AG09309 (cell line): ENCODE measurements around the gene RDH16.

Source experiments
- DNase-seq: peaks from one replicate; pipeline ENCODE4 v3.0.0-alpha.2; 2010; ENCODE audit warnings: low read depth
- H3K4me3 ChIP-seq: 2 replicates; pipeline ENCODE4 v1.5.1; 2011; ENCODE audit warnings: mild to moderate bottlenecking, low read depth, low read length, moderate library complexity; ENCODE audit not compliant: control insufficient read depth
- TF ChIP-seq, protein P1 (sequence below): IDR thresholded peaks from 2 replicates; pipeline ENCODE4 v1.5.1; 2011; ENCODE audit warnings: mild to moderate bottlenecking, low read depth, low read length, inconsistent platforms; ENCODE audit not compliant: insufficient read depth, control insufficient read depth; ENCODE audit errors: missing control alignments

RDH16 gene

DNA sequence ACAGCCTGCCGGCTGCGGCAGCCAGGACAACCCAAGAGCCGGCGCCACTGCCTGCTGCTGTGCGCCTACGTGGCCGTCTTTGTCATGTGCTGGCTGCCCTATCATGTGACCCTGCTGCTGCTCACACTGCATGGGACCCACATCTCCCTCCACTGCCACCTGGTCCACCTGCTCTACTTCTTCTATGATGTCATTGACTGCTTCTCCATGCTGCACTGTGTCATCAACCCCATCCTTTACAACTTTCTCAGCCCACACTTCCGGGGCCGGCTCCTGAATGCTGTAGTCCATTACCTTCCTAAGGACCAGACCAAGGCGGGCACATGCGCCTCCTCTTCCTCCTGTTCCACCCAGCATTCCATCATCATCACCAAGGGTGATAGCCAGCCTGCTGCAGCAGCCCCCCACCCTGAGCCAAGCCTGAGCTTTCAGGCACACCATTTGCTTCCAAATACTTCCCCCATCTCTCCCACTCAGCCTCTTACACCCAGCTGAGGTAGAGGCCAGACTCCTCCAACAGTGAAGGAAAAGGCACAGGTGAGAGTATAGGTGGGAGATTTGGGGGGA, 38.6 kb upstream of the RDH16 start:
- TF ChIP-seq, protein P1, sequence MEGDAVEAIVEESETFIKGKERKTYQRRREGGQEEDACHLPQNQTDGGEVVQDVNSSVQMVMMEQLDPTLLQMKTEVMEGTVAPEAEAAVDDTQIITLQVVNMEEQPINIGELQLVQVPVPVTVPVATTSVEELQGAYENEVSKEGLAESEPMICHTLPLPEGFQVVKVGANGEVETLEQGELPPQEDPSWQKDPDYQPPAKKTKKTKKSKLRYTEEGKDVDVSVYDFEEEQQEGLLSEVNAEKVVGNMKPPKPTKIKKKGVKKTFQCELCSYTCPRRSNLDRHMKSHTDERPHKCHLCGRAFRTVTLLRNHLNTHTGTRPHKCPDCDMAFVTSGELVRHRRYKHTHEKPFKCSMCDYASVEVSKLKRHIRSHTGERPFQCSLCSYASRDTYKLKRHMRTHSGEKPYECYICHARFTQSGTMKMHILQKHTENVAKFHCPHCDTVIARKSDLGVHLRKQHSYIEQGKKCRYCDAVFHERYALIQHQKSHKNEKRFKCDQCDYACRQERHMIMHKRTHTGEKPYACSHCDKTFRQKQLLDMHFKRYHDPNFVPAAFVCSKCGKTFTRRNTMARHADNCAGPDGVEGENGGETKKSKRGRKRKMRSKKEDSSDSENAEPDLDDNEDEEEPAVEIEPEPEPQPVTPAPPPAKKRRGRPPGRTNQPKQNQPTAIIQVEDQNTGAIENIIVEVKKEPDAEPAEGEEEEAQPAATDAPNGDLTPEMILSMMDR = no peak
- DNase-seq = no peak
- no peak overlapping the region for H3K4me3 ChIP-seq

DNA sequence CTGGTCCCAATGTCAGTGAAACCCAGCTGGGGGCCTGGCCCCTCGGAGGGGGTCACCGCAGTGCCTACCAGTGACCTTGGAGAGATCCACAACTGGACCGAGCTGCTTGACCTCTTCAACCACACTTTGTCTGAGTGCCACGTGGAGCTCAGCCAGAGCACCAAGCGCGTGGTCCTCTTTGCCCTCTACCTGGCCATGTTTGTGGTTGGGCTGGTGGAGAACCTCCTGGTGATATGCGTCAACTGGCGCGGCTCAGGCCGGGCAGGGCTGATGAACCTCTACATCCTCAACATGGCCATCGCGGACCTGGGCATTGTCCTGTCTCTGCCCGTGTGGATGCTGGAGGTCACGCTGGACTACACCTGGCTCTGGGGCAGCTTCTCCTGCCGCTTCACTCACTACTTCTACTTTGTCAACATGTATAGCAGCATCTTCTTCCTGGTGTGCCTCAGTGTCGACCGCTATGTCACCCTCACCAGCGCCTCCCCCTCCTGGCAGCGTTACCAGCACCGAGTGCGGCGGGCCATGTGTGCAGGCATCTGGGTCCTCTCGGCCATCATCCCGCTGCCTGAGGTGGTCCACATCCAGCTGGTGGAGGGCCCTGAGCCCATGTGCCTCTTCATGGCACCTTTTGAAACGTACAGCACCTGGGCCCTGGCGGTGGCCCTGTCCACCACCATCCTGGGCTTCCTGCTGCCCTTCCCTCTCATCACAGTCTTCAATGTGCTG, 38.0 kb upstream of the RDH16 start:
- no peak overlapping the region for H3K4me3 ChIP-seq
- TF ChIP-seq, protein P1 = no peak
- DNase-seq = no peak

DNA sequence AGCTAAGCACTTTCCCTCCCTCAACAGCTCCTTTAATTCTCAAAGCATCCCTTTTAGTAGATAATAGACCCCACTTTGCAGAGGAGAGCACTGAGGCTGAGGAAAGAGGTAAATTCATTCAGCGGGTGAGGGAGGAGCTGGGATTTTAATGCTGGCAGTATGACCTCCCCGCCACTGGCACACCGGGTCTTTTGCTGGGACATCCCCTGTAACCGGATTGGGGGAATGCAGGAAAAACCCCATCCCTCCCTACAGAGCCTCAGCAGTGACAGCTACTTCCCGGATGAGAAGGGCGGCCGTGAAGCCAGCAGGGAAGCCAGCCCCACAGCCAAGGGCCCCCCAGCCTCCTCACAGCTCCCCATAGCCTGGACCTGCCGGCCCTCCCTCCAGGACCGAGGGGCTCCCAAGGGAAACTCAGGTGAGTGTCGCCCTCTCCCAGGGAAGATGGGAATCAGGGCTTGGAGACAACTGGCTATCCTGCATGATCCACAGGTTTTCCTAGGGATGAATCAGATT, 36.9 kb upstream of the RDH16 start:
- no peak overlapping the region for H3K4me3 ChIP-seq
- TF ChIP-seq, protein P1 = no peak
- no peak for DNase-seq

DNA sequence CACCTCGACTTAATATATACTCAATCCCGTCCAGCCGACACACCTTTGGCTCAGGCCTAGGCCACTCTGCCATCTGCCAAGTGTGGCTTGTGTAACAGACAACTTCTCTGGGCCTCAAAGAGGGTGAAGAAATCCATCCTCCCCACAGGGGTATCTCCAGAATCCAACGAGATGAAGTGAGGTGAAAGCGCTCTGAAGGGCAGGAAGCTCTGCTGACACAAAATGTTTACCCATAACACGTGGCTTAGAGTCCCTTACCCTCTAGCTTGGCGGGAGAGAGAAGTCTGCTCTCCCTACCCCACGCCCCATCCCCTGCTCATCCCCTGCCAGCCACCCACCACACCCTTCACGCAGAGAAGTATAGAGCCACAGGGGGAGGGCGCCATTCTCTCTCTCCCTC, 35.9 kb upstream of the RDH16 start:
- no peak for DNase-seq
- H3K4me3 ChIP-seq = no peak overlapping the region
- TF ChIP-seq, protein P1 = no peak

DNA sequence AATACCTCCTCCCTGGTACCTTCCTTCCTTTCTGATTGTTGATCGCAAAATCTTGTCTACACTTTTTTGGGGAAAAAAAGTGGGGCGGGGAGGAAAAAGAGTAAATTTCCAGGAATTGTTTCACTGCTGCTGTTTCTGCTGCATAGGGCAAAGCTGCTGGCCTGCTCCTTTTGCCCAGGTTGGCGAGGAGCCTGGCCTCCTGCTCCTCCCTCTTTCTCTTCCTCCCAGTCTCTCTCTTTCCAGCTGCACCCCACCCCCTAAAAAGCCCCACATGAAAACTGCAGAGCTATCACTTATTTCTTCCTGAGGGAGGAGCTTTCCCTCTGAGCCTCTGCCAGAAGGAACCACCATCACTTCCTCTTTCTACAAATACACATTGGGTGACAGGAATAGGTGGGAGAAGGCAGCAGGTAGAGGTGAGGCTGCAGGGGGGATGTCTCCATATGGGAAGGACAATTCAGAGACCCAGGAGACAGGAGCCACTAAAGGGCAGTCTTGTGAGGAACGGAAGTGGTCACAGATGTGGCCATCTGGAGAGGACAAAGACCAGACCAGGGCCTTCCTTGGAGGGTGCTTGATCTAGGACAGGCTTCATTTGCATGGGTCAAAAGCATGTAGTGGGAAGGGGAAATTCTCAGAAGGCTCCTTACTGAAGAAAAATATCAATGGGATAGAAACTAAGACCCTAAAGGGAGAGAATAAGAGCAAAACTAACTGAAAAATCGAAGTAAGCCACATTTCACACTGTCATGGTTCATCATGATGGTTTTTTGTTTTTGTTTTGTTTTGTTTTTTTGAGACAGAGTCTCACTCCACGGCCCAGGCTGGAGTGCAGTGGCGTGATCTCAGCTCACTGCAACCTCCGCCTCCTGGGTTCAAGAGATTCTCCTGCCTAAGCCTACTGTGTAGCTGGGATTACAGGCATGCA, 34.2 kb upstream of the RDH16 start:
- no peak for DNase-seq
- no peak overlapping the region for H3K4me3 ChIP-seq
- TF ChIP-seq, protein P1 = no peak

DNA sequence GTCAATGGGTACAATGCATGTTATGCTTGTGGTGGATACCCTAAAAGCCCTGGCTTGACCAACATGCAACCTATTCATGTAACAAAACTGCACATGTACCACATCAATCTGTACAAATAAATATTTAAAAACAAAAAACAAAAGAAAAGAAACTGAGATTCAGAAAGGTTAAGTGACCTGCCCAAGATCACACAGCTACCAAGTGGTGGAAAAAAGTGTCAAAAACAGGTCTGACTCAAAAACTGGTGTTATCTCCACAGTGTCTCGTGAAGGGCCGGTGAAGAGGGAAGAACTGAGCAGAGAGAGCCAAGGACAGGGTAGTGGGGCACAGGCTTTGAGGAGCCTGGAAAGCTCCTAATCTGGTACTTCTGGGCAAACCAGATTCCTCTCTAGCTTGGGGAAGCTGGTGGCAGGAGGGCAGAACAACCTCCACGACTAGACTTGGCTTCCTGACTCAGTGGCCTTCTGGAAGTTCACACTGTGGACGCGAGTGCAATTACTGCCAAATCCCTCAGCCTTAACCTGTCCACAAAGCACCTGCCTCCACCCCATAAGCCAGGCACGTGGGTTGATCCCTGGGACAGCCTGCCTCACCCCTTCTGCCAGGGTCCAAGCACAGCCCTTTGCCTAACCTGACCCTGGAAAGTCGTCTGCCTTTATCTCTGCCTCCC, 33.4 kb upstream of the RDH16 start:
- TF ChIP-seq, protein P1 = no peak
- no peak for DNase-seq
- H3K4me3 ChIP-seq = no peak overlapping the region
